ENCODE results near the gene PHF12.
"Not testable (repeated sequence)": the region's sequence is repeated elsewhere in the genome, so short reads cannot be mapped to it uniquely, and the experiment has no call there.

PHF12 gene

DNA sequence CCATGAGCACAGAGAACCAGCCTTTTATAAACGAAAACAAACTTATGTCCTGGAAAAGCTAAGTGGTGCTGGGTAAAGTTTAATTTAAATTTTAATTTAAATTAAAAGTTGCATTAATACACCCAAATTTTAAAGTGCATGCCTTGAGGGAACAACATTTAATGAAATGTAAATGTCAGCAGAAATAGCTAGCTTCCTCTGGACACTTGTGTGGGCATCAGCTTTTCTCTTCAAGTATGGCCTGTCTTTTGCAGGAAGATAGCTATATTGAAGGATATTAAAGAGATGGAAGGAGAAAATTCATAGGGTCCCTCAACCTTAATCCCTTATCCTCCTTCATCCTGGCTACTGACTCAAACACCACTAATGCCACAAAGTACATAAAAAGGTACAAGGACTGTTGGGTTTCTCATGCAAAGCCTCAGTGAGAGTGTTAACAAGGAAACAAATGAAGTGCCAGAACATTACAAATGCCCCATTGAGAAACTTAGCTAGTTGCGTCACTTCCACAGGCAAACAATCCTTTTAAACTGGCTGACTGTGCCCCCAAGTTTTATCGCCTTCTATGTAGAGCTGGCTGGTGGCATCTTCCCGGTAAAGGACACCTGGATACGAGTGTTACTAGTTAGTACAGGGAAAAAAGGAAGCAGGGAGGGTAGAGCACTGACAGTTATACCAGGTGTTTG is 14.1 kb downstream of the PHF12 start:
- peak; percentile 72 for DNase-seq (ENCODE audit: low read depth)
- H3K4me3 ChIP-seq (replicated peaks; ENCODE audit: low read depth, low read length) = no peak overlapping the region
- TF ChIP-seq, protein P1, sequence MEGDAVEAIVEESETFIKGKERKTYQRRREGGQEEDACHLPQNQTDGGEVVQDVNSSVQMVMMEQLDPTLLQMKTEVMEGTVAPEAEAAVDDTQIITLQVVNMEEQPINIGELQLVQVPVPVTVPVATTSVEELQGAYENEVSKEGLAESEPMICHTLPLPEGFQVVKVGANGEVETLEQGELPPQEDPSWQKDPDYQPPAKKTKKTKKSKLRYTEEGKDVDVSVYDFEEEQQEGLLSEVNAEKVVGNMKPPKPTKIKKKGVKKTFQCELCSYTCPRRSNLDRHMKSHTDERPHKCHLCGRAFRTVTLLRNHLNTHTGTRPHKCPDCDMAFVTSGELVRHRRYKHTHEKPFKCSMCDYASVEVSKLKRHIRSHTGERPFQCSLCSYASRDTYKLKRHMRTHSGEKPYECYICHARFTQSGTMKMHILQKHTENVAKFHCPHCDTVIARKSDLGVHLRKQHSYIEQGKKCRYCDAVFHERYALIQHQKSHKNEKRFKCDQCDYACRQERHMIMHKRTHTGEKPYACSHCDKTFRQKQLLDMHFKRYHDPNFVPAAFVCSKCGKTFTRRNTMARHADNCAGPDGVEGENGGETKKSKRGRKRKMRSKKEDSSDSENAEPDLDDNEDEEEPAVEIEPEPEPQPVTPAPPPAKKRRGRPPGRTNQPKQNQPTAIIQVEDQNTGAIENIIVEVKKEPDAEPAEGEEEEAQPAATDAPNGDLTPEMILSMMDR (IDR thresholded peaks at IDR 0.05; ENCODE audit: low read length, missing control alignments) = no peak

- H3K4me3 ChIP-seq (replicated peaks; ENCODE audit: low read depth, low read length) = no peak overlapping the region
- no peak for DNase-seq (ENCODE audit: low read depth)
- TF ChIP-seq, protein P1 (IDR thresholded peaks at IDR 0.05; ENCODE audit: low read length, missing control alignments) = no peak
These were observed 15.4 kb downstream of the PHF12 start for GRCh38 chr17:28935744-28936460.

DNA sequence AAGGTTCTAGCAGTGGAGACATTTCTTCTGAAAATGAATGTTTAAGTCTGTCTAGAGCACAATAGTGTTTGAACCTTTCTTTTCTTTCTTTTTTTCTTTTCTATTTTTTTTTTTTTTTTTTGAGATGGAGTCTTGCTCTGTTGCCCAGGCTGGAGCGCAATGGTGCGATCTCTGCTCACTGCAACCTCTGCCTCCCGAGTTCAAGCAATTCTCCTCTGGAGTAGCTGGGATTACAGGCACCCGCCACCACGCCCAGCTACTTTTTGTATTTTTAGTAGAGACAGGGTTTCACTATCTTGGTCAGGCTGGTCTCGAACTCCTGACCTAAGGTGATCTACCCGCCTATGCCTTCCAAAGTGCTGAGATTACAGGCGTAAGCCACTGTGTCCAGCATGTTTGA is 16.8 kb downstream of the PHF12 start:
- not testable (repeated sequence) for DNase-seq (ENCODE audit: low read depth); H3K4me3 ChIP-seq (replicated peaks; ENCODE audit: low read depth, low read length)

DNA sequence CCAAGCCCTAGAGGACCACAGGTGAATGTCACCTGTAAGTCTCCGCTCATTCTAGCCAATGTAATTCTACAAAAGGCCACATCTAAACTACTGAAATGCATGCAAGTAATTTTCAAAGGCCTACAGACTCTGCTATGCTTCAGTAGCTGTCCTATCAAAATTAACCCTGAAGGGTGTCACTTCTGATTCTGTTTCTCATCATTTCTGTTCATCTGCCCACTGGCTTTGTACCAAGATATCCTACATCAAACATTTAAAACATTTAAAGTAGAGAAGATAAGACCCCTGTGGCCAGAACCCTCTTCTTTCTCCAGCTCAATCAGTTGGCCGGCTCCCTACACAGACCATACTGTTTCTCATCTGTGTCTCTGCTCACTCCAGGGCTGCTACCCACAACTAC is 21.5 kb downstream of the PHF12 start:
- TF ChIP-seq, protein P1 (IDR thresholded peaks at IDR 0.05; ENCODE audit: low read length, missing control alignments) = no peak

DNA sequence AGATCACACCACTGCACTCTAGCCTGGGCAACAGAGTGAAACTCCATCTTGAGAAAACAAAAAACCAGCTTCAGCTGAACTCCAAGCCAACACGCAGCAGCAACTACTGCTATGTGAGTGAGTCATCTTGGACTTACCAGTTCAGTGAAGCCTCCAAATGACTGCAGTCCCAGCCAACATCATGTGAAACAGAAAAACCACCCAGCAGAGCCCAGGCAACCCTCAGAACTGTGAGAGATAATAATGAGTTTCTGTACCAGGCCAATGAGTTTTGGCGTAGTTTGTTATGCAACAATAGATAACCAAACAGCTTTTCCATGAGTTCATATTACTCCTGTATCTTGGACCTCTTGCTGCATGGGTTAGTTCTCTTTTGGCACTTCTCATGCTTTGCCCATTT is 23.3 kb downstream of the PHF12 start:
- no peak for DNase-seq (ENCODE audit: low read depth)
- H3K4me3 ChIP-seq (replicated peaks; ENCODE audit: low read depth, low read length) = no peak overlapping the region
- TF ChIP-seq, protein P1 (IDR thresholded peaks at IDR 0.05; ENCODE audit: low read length, missing control alignments) = no peak

More for the DNA sequence above, 21.5 kb downstream of the PHF12 start:
- DNase-seq (ENCODE audit: low read depth) = no peak
- no peak overlapping the region for H3K4me3 ChIP-seq (replicated peaks; ENCODE audit: low read depth, low read length)

- TF ChIP-seq, protein P1 (IDR thresholded peaks at IDR 0.05; ENCODE audit: low read length, missing control alignments) = no peak
- no peak for DNase-seq (ENCODE audit: low read depth)
- H3K4me3 ChIP-seq (replicated peaks; ENCODE audit: low read depth, low read length) = no peak overlapping the region
These were observed 24.5 kb downstream of the PHF12 start for GRCh38 chr17:28926786-28927185.

DNA sequence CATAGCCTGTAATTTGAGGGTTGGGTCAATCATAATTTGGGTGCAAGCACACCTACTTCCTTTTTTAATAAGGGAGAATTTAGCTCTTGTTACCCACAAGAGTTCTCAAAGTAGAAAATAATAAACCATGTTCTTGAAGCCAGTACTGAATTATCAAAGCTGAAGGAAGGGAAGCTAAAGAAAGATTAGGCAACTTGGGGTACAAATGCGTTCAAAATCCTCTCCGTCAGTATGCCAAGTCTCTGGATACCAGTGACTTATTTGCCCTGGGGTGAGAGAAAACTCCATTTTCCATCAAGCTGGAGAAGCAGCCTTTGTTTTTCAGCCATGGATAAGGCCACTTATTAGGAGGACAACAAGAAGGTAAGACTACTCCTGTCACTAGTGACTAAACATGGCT is 25.0 kb downstream of the PHF12 start:
- TF ChIP-seq, protein P1 (IDR thresholded peaks at IDR 0.05; ENCODE audit: low read length, missing control alignments) = no peak
- DNase-seq (ENCODE audit: low read depth) = no peak
- no peak overlapping the region for H3K4me3 ChIP-seq (replicated peaks; ENCODE audit: low read depth, low read length)

Measured in fibroblast of pulmonary artery (primary cell).